Ovary (tissue), 3 donors: ENCODE results near the gene RAI14.

ENCODE experiments used
- CTCF ChIP-seq, 3 donors: fragments of 450-650 bp in 2 of 3; fragments of 200-600 bp in 1 of 3; IDR thresholded peaks; one replicate each; pipeline versions ENCODE4 v1.5.1 to v1.8.0; 2016 to 2022; ENCODE audit warnings: antibody characterized with exemption in 3 of 3, mild to moderate bottlenecking in 1 of 3
- EP300 ChIP-seq: sonication (generic); formaldehyde crosslinking; IDR thresholded peaks from one replicate; pipeline ENCODE4 v1.6.1; 2017; ENCODE audit warnings: antibody characterized with exemption
- POLR2A ChIP-seq: fragments of 450-650 bp; IDR thresholded peaks from one replicate; pipeline ENCODE4 v1.6.1; 2017; ENCODE audit warnings: antibody characterized with exemption, mild to moderate bottlenecking, moderate library complexity
- donor health status: DM: no; HTN: no; CAD: no.

- TF ChIP-seq CTCF (IDR thresholded peaks at IDR 0.05): no peak
- TF ChIP-seq EP300: no peak
- no peak for TF ChIP-seq POLR2A
Measured at GRCh38 chr5:34610546-34610945, 45.6 kb upstream of the RAI14 start.
